Measurements from ENCODE around the gene ZGPAT. TPM values are rescaled to one million over a fixed set of nuclear protein-coding genes. Genes with fewer than 3 reads are reported as not detected.
"Not testable (repeated sequence)": the region's sequence is repeated elsewhere in the genome, so short reads cannot be mapped to it uniquely, and the experiment has no call there.

ZGPAT gene
- total RNA-seq, 1 donor from 2014 or later = 23.8 TPM

- DNase-seq (ENCODE audit: low spot score) = no peak
- intact Hi-C loops (cut with DNase I) = no loop called here
- no peak for ATAC-seq
Observed at GRCh38 chr20:63768591-63769515, 61.0 kb downstream of the ZGPAT start.

GRCh38 chr20:63769891-63770474, 62.1 kb downstream of the ZGPAT start:
- no peak for ATAC-seq

GRCh38 chr20:63771046-63771707, 63.3 kb downstream of the ZGPAT start:
- ATAC-seq (no peak), DNase-seq (ENCODE audit: low spot score) (no peak)
- intact Hi-C loops (cut with DNase I) = no loop called here

More at GRCh38 chr20:63769891-63770474, 62.1 kb downstream of the ZGPAT start:
- no peak for DNase-seq (ENCODE audit: low spot score)
- intact Hi-C loops (cut with DNase I) = no loop called here

GRCh38 chr20:63772781-63773518, 65.1 kb downstream of the ZGPAT start:
- intact Hi-C loops (cut with DNase I) = no loop called here
- ATAC-seq (peak; percentile 41), DNase-seq (ENCODE audit: low spot score) (no peak)

GRCh38 chr20:63773571-63774241, 65.9 kb downstream of the ZGPAT start:
- intact Hi-C loops (cut with DNase I) = no loop called here
- DNase-seq (ENCODE audit: low spot score) = no peak
- no peak for ATAC-seq

GRCh38 chr20:63774306-63774705, 66.5 kb downstream of the ZGPAT start:
- intact Hi-C loops (cut with DNase I) = no loop called here
- DNase-seq (ENCODE audit: low spot score) (no peak), ATAC-seq (no peak)

GRCh38 chr20:63775096-63775978, 67.5 kb downstream of the ZGPAT start:
- DNase-seq (ENCODE audit: low spot score) (no peak), ATAC-seq (peak; percentile 62)
- intact Hi-C loops (cut with DNase I) = no loop called here

- DNase-seq (ENCODE audit: low spot score); ATAC-seq; intact Hi-C loops (cut with DNase I): not testable (repeated sequence)
Observed at GRCh38 chr20:63776875-63777274, 69.0 kb downstream of the ZGPAT start.

GRCh38 chr20:63777614-63778013, 69.8 kb downstream of the ZGPAT start:
- DNase-seq (ENCODE audit: low spot score) (no peak), ATAC-seq (no peak)
- intact Hi-C loops (cut with DNase I) = no loop called here

GRCh38 chr20:63778034-63778752, 70.4 kb downstream of the ZGPAT start:
- no peak for DNase-seq (ENCODE audit: low spot score)
- intact Hi-C loops (cut with DNase I) = no loop called here
- ATAC-seq = no peak

- intact Hi-C loops (cut with DNase I) = no loop called here
Observed at GRCh38 chr20:63778857-63779256, 71.0 kb downstream of the ZGPAT start.

GRCh38 chr20:63781181-63781580, 73.3 kb downstream of the ZGPAT start:
- intact Hi-C loops (cut with DNase I) = no loop called here
- no peak for DNase-seq (ENCODE audit: low spot score)
- ATAC-seq = no peak

More at GRCh38 chr20:63778857-63779256, 71.0 kb downstream of the ZGPAT start:
- DNase-seq (ENCODE audit: low spot score) (no peak), ATAC-seq (no peak)

GRCh38 chr20:63782051-63782471, 74.2 kb downstream of the ZGPAT start:
- DNase-seq (ENCODE audit: low spot score) = no peak
- no peak for ATAC-seq
- intact Hi-C loops (cut with DNase I) = no loop called here

GRCh38 chr20:63782521-63782971, 74.7 kb downstream of the ZGPAT start:
- intact Hi-C loops (cut with DNase I) = no loop called here
- DNase-seq (ENCODE audit: low spot score) = no peak
- ATAC-seq = no peak

GRCh38 chr20:63783970-63784369, 76.1 kb downstream of the ZGPAT start:
- ATAC-seq (no peak), DNase-seq (ENCODE audit: low spot score) (no peak)
- intact Hi-C loops (cut with DNase I) = no loop called here

GRCh38 chr20:63785691-63786131, 77.9 kb downstream of the ZGPAT start:
- intact Hi-C loops (cut with DNase I) = no loop called here
- no peak for DNase-seq (ENCODE audit: low spot score)
- peak; percentile 42 for ATAC-seq
